Adipose tissue (tissue), 3 donors: ENCODE measurements around the gene BTBD9. TPM values are rescaled to one million over a fixed set of nuclear protein-coding genes. Genes with fewer than 3 reads are reported as not detected.

Source experiments
- H3K27ac ChIP-seq: one replicate; pipeline ENCODE4 v1.5.1; 2013; ENCODE audit warnings: low read depth, low read length
- WGBS, 3 donors: extraction: QIAGEN DNeasy Blood & Tissue Kit; methylation state at CpG; one replicate each; pipeline ENCODE4 v1.1.7; 2013; 5-methylcytosine and 5-hydroxymethylcytosine counted together
- polyA plus RNA-seq, 3 donors: library from polyadenylated mRNA; stranded (reverse); fragments of 200-250 nt; gene quantifications; one replicate each; pipeline ENCODE4 v1.2.3, GENCODE V29; 2013
- donor health status: healthy with polysubstance abuse.
- donor health status: Bipolar disorder and iron deficiency.
- donor health status: healthy.

The BTBD9 gene
- polyA plus RNA-seq, 3 donors = 2.4 to 2.5 (median 2.4) TPM

GRCh38 chr6:38163186-38164130, 476.3 kb downstream of the BTBD9 start:
- 78 to 84% (median 83%) methylated on average over 29 of the region's 29 CpGs for WGBS, 3 donors
- no peak overlapping the region for H3K27ac ChIP-seq

GRCh38 chr6:38162493-38163185, 477.1 kb downstream of the BTBD9 start:
- no peak overlapping the region for H3K27ac ChIP-seq
- WGBS, 3 donors = 96 to 97% (median 96%) methylated on average over 17 of the region's 17 CpGs

- WGBS, 3 donors = 83 to 90% (median 86%) methylated on average over 15 of the region's 15 CpGs
- no peak overlapping the region for H3K27ac ChIP-seq
Observed at GRCh38 chr6:38161754-38162492, 477.8 kb downstream of the BTBD9 start.

GRCh38 chr6:38161331-38161730, 478.4 kb downstream of the BTBD9 start:
- 91 to 94% (median 92%) methylated on average over 15 of the region's 15 CpGs for WGBS, 3 donors
- no peak overlapping the region for H3K27ac ChIP-seq

GRCh38 chr6:38160831-38161230, 478.9 kb downstream of the BTBD9 start:
- 95 to 97% (median 97%) methylated on average over 25 of the region's 25 CpGs for WGBS, 3 donors
- H3K27ac ChIP-seq = no peak overlapping the region

- no peak overlapping the region for H3K27ac ChIP-seq
- WGBS, 3 donors = 70 to 84% (median 73%) methylated on average over 8 of the region's 8 CpGs
Observed at GRCh38 chr6:38159596-38159995, 480.1 kb downstream of the BTBD9 start.

- WGBS, 3 donors = 89 to 96% (median 92%) methylated on average over 14 of the region's 14 CpGs
- no peak overlapping the region for H3K27ac ChIP-seq
Observed at GRCh38 chr6:38158762-38159350, 480.9 kb downstream of the BTBD9 start.

- WGBS, 3 donors = 92 to 97% (median 96%) methylated on average over 11 of the region's 11 CpGs
- H3K27ac ChIP-seq = no peak overlapping the region
Observed at GRCh38 chr6:38157905-38158304, 481.8 kb downstream of the BTBD9 start.

GRCh38 chr6:38156818-38157565, 482.7 kb downstream of the BTBD9 start:
- WGBS, 3 donors = 95% methylated on average over 10 of the region's 10 CpGs
- no peak overlapping the region for H3K27ac ChIP-seq

- WGBS, 3 donors = 82 to 90% (median 88%) methylated on average over 6 of the region's 6 CpGs
- H3K27ac ChIP-seq = no peak overlapping the region
Observed at GRCh38 chr6:38155621-38156204, 484.0 kb downstream of the BTBD9 start.

- 46 to 83% (median 50%) methylated on average over 9 of the region's 9 CpGs for WGBS, 3 donors
Observed at GRCh38 chr6:38155144-38155543, 484.6 kb downstream of the BTBD9 start.

GRCh38 chr6:38154731-38155130, 485.0 kb downstream of the BTBD9 start:
- H3K27ac ChIP-seq = no peak overlapping the region
- 79 to 83% (median 80%) methylated on average over 8 of the region's 8 CpGs for WGBS, 3 donors

More at GRCh38 chr6:38155144-38155543, 484.6 kb downstream of the BTBD9 start:
- H3K27ac ChIP-seq = no peak overlapping the region

GRCh38 chr6:38153798-38154345, 485.9 kb downstream of the BTBD9 start:
- no peak overlapping the region for H3K27ac ChIP-seq
- WGBS, 3 donors = 74 to 92% (median 79%) methylated on average over 16 of the region's 16 CpGs

- WGBS, 3 donors = 84 to 91% (median 86%) methylated on average over 23 of the region's 23 CpGs
- H3K27ac ChIP-seq = no peak overlapping the region
Observed at GRCh38 chr6:38153076-38153797, 486.5 kb downstream of the BTBD9 start.

- WGBS, 3 donors = 44 to 94% (median 92%) methylated on average over 8 of the region's 8 CpGs
- no peak overlapping the region for H3K27ac ChIP-seq
Observed at GRCh38 chr6:38152620-38153019, 487.1 kb downstream of the BTBD9 start.
